OCI-LY3 (cell line): ENCODE results near the gene NRP2.

Experiments used
- CTCF ChIP-seq: fragments of 200-600, 300-600 bp; sonication (generic); IDR thresholded peaks from 2 replicates; pipeline ENCODE4 v1.5.1; 2014; ENCODE audit warnings: antibody characterized with exemption, low read length, low read depth
- EZH2phosphoT487 ChIP-seq: fragments of 200-600 bp; shearing (Covaris generic); IDR thresholded peaks from 2 replicates; pipeline ENCODE4 v1.6.1; 2018; ENCODE audit warnings: antibody characterized with exemption, mixed run types, low read depth

GRCh38 chr2:205776720-205777119, 94.4 kb downstream of the NRP2 start:
- TF ChIP-seq CTCF (no peak), EZH2phosphoT487 (no peak)
